HEK293 (cell line): Measurements from ENCODE around the gene KLHL29.

Experiments used
- CTCF ChIA-PET: fragments of 350-600 bp; formaldehyde crosslinking; extraction: SDS; loops from one replicate; lab custom pipeline; 2021; ENCODE audit warnings: antibody characterized with exemption; lab: Yijun Ruan, JAX
- POLR2A ChIA-PET: fragments of 300-600 bp; formaldehyde crosslinking; extraction: SDS; loops from one replicate; lab custom pipeline; 2020; ENCODE audit warnings: antibody characterized with exemption, inconsistent platforms; lab: Yijun Ruan, JAX
- H3K27ac ChIP-seq: fragments of 200-500 bp; sonication (Bioruptor generic); 2 replicates; pipeline ENCODE4 v1.5.1; 2014; ENCODE audit warnings: low read depth, low read length, control low read depth, inconsistent platforms; ENCODE audit errors: extremely low read depth
- H3K36me3 ChIP-seq, 2 experiments: fragments of 200-500 bp in 1 of 2; sonication (Bioruptor generic) in 1 of 2; 1 replicate in 1 of 2; 2 replicates in 1 of 2; pipeline ENCODE4 v1.5.1; 2014 to 2017; ENCODE audit warnings: inconsistent platforms in 2 of 2, low read length in 2 of 2; ENCODE audit not compliant: control insufficient read depth in 2 of 2, insufficient read depth in 1 of 2
- H3K4me1 ChIP-seq: fragments of 200-500 bp; sonication (Bioruptor generic); 2 replicates; pipeline ENCODE4 v1.5.1; 2014; ENCODE audit warnings: mild to moderate bottlenecking, low read length, inconsistent platforms; ENCODE audit not compliant: control insufficient read depth, insufficient read depth
- H3K4me3 ChIP-seq: 2 replicates; pipeline ENCODE4 v1.5.1; 2011; ENCODE audit warnings: low read depth, mild to moderate bottlenecking, control low read depth, low read length, moderate library complexity
- H3K9me3 ChIP-seq: fragments of 200-500 bp; sonication (Bioruptor generic); 2 replicates; pipeline ENCODE4 v1.5.1; 2014; ENCODE audit warnings: low read depth, low read length, inconsistent platforms; ENCODE audit not compliant: control insufficient read depth, insufficient read depth
- ATF2 ChIP-seq: fragments of 450-650 bp; formaldehyde crosslinking; IDR thresholded peaks from 2 replicates; pipeline ENCODE4 v1.5.1; 2016; ENCODE audit warnings: missing biosample characterization, missing genetic modification characterization, low read depth
- BCL6B ChIP-seq: fragments of 450-650 bp; formaldehyde crosslinking; IDR thresholded peaks from 2 replicates; pipeline ENCODE4 v1.5.1; 2017; ENCODE audit warnings: missing biosample characterization, missing genetic modification characterization
- FEZF1 ChIP-seq: fragments of 450-650 bp; formaldehyde crosslinking; IDR thresholded peaks from 2 replicates; pipeline ENCODE4 v1.5.1; 2016; ENCODE audit warnings: missing biosample characterization, missing genetic modification characterization
- GLI2 ChIP-seq: fragments of 450-650 bp; formaldehyde crosslinking; IDR thresholded peaks from 2 replicates; pipeline ENCODE4; 2017; ENCODE audit warnings: missing biosample characterization, missing genetic modification characterization, low read depth, borderline replicate concordance
- KLF16 ChIP-seq: fragments of 450-650 bp; formaldehyde crosslinking; IDR thresholded peaks from 2 replicates; pipeline ENCODE4 v1.5.1; 2017; ENCODE audit warnings: missing biosample characterization, missing genetic modification characterization
- PRDM1 ChIP-seq: fragments of 450-650 bp; formaldehyde crosslinking; IDR thresholded peaks from 2 replicates; pipeline ENCODE4; 2016; ENCODE audit warnings: missing biosample characterization, missing genetic modification characterization
- SALL2 ChIP-seq: fragments of 450-650 bp; formaldehyde crosslinking; IDR thresholded peaks from 2 replicates; pipeline ENCODE4 v1.5.0; 2017; ENCODE audit warnings: missing biosample characterization, mild to moderate bottlenecking, missing genetic modification characterization, borderline replicate concordance
- TCF7L2 ChIP-seq: IDR thresholded peaks from 2 replicates; pipeline ENCODE4 v1.6.1; 2011; ENCODE audit warnings: low read depth, mild to moderate bottlenecking, inconsistent platforms, low read length, moderate library complexity, borderline replicate concordance
- ZBTB48 ChIP-seq: fragments of 450-650 bp; formaldehyde crosslinking; IDR thresholded peaks from 2 replicates; pipeline ENCODE4 v1.5.1; 2016; ENCODE audit warnings: missing biosample characterization, missing genetic modification characterization
- ZIC2 ChIP-seq: fragments of 450-650 bp; formaldehyde crosslinking; IDR thresholded peaks from 2 replicates; pipeline ENCODE4 v1.5.1; 2016; ENCODE audit warnings: missing biosample characterization, missing genetic modification characterization
- ZNF121 ChIP-seq: fragments of 450-650 bp; formaldehyde crosslinking; IDR thresholded peaks from 2 replicates; pipeline ENCODE4 v1.5.1; 2016; ENCODE audit warnings: missing biosample characterization, missing genetic modification characterization
- ZNF146 ChIP-seq: fragments of 450-650 bp; formaldehyde crosslinking; IDR thresholded peaks from 2 replicates; pipeline ENCODE4 v1.5.1; 2016; ENCODE audit warnings: missing biosample characterization, missing genetic modification characterization
- ZNF155 ChIP-seq: fragments of 450-650 bp; formaldehyde crosslinking; IDR thresholded peaks from 2 replicates; pipeline ENCODE4 v1.5.1; 2016; ENCODE audit warnings: missing biosample characterization, missing genetic modification characterization
- ZNF169 ChIP-seq: fragments of 450-650 bp; formaldehyde crosslinking; IDR thresholded peaks from 2 replicates; pipeline ENCODE4 v1.5.1; 2016; ENCODE audit warnings: missing biosample characterization, missing genetic modification characterization
- ZNF175 ChIP-seq: fragments of 450-650 bp; formaldehyde crosslinking; IDR thresholded peaks from 2 replicates; pipeline ENCODE4 v1.5.1; 2016; ENCODE audit warnings: missing biosample characterization, missing genetic modification characterization
- ZNF274 ChIP-seq, 2 experiments: fragments of 200-500 bp in 1 of 2; fragments of 450-650 bp in 1 of 2; sonication (Bioruptor generic) in 1 of 2; formaldehyde crosslinking in 1 of 2; IDR thresholded peaks; 2 replicates each; pipeline versions ENCODE4 v1.5.1 to v1.6.1; 2014 to 2016; ENCODE audit warnings: borderline replicate concordance in 1 of 2, inconsistent platforms in 1 of 2, low read length in 1 of 2, missing biosample characterization in 1 of 2, missing genetic modification characterization in 1 of 2
- ZNF324 ChIP-seq: fragments of 450-650 bp; formaldehyde crosslinking; IDR thresholded peaks from 2 replicates; pipeline ENCODE4 v1.5.1; 2016; ENCODE audit warnings: missing biosample characterization, missing genetic modification characterization
- ZNF37A ChIP-seq: fragments of 450-650 bp; IDR thresholded peaks from 2 replicates; pipeline ENCODE4 v1.5.1; 2018; ENCODE audit warnings: missing biosample characterization, missing genetic modification characterization
- ZNF391 ChIP-seq: fragments of 450-650 bp; formaldehyde crosslinking; IDR thresholded peaks from 2 replicates; pipeline ENCODE4 v1.5.1; 2016; ENCODE audit warnings: low read depth, missing biosample characterization, missing genetic modification characterization, borderline replicate concordance
- ZNF48 ChIP-seq: fragments of 450-650 bp; formaldehyde crosslinking; IDR thresholded peaks from 2 replicates; pipeline ENCODE4 v1.5.1; 2016; ENCODE audit warnings: missing biosample characterization, missing genetic modification characterization
- ZNF544 ChIP-seq: fragments of 450-650 bp; formaldehyde crosslinking; IDR thresholded peaks from 2 replicates; pipeline ENCODE4 v1.5.0; 2017; ENCODE audit warnings: missing biosample characterization, missing genetic modification characterization
- ZNF623 ChIP-seq: fragments of 450-650 bp; formaldehyde crosslinking; IDR thresholded peaks from 2 replicates; pipeline ENCODE4 v1.5.1; 2016; ENCODE audit warnings: missing biosample characterization, missing genetic modification characterization
- ZNF624 ChIP-seq: fragments of 450-650 bp; formaldehyde crosslinking; IDR thresholded peaks from 2 replicates; pipeline ENCODE4 v1.5.1; 2017; ENCODE audit warnings: missing biosample characterization, missing genetic modification characterization
- ZNF830 ChIP-seq: fragments of 450-650 bp; IDR thresholded peaks from 2 replicates; pipeline ENCODE4 v1.5.0; 2018; ENCODE audit warnings: missing biosample characterization, missing genetic modification characterization, low read depth, mild to moderate bottlenecking, moderate library complexity
- ZSCAN23 ChIP-seq: fragments of 450-650 bp; formaldehyde crosslinking; IDR thresholded peaks from 2 replicates; pipeline ENCODE4 v1.5.1; 2016; ENCODE audit warnings: missing biosample characterization, missing genetic modification characterization
- ZSCAN30 ChIP-seq: fragments of 450-650 bp; IDR thresholded peaks from 2 replicates; pipeline ENCODE4 v1.5.1; 2018; ENCODE audit warnings: missing biosample characterization, mild to moderate bottlenecking, missing genetic modification characterization, moderate library complexity
- TF ChIP-seq, protein P1 (sequence below): fragments of 450-650 bp; formaldehyde crosslinking; IDR thresholded peaks from 2 replicates; pipeline ENCODE4 v1.5.1; 2016; ENCODE audit warnings: missing biosample characterization, missing genetic modification characterization
- TF ChIP-seq, protein P2 (sequence below): fragments of 450-650 bp; IDR thresholded peaks from 2 replicates; pipeline ENCODE4 v1.5.1; 2018; ENCODE audit warnings: missing biosample characterization, missing genetic modification characterization

The KLHL29 gene

DNA sequence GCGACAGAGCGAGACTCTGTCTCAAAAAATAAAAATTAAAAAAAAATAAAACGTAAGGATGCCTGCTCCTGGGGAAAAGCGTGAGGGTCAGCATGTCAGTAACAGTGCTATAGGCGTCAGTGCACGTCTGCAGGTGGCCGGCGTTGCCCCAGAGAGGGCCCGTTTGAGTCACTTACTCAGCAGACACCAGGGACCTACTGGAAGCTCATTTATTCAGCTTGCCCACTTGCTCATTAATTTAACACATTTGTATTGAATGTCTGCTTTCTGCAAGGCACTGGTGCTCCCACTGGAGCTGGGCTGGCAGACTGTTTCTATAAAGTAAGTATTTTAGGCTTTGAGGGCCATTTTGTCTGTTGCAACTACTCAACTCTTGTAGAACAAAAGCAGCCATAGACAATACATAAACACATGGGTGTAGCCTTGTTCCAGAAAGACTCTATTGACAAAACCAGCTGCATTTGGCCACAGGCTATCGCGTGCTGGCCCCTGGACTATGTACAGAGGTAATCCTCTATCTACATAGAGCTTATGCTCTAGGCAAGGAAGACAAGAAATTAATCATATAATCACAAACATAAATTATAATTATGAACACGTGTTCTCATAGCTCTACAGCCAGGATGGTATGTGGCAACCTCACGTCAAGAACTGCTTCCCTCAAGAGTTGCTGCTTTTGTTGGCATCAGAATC is 73.2 kb downstream of the KLHL29 start:
- POLR2A ChIA-PET: no interaction called here
- Histone ChIP-seq H3K9me3 (no peaks in the 10 kb centered on the region), H3K4me1 (peaks cover 5% of the 10 kb centered on the region; the same call in 1 of the 2 replicates), H3K36me3 (no peaks in the 10 kb centered on the region), H3K4me3 (no peak overlapping the region), H3K27ac (no peak overlapping the region)
- TF ChIP-seq TCF7L2: no peak
- no peak for TF ChIP-seq ZNF48
- TF ChIP-seq ZIC2 (tag by site-specific recombination): no peak
- TF ChIP-seq KLF16 (tag by site-specific recombination): no peak
- no peak for TF ChIP-seq ZSCAN30
- TF ChIP-seq ZNF175 (tag by site-specific recombination): no peak
- TF ChIP-seq, protein P1, sequence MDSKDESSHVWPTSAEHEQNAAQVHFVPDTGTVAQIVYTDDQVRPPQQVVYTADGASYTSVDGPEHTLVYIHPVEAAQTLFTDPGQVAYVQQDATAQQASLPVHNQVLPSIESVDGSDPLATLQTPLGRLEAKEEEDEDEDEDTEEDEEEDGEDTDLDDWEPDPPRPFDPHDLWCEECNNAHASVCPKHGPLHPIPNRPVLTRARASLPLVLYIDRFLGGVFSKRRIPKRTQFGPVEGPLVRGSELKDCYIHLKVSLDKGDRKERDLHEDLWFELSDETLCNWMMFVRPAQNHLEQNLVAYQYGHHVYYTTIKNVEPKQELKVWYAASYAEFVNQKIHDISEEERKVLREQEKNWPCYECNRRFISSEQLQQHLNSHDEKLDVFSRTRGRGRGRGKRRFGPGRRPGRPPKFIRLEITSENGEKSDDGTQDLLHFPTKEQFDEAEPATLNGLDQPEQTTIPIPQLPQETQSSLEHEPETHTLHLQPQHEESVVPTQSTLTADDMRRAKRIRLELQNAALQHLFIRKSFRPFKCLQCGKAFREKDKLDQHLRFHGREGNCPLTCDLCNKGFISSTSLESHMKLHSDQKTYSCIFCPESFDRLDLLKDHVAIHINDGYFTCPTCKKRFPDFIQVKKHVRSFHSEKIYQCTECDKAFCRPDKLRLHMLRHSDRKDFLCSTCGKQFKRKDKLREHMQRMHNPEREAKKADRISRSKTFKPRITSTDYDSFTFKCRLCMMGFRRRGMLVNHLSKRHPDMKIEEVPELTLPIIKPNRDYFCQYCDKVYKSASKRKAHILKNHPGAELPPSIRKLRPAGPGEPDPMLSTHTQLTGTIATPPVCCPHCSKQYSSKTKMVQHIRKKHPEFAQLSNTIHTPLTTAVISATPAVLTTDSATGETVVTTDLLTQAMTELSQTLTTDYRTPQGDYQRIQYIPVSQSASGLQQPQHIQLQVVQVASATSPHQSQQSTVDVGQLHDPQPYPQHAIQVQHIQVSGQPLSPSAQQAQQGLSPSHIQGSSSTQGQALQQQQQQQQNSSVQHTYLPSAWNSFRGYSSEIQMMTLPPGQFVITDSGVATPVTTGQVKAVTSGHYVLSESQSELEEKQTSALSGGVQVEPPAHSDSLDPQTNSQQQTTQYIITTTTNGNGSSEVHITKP (tag by site-specific recombination): no peak
- no peak for TF ChIP-seq SALL2 (tag by site-specific recombination)
- TF ChIP-seq PRDM1 (tag by site-specific recombination): no peak
- no peak for TF ChIP-seq ZBTB48
- TF ChIP-seq, protein P2, sequence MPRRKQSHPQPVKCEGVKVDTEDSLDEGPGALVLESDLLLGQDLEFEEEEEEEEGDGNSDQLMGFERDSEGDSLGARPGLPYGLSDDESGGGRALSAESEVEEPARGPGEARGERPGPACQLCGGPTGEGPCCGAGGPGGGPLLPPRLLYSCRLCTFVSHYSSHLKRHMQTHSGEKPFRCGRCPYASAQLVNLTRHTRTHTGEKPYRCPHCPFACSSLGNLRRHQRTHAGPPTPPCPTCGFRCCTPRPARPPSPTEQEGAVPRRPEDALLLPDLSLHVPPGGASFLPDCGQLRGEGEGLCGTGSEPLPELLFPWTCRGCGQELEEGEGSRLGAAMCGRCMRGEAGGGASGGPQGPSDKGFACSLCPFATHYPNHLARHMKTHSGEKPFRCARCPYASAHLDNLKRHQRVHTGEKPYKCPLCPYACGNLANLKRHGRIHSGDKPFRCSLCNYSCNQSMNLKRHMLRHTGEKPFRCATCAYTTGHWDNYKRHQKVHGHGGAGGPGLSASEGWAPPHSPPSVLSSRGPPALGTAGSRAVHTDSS (tag by site-specific recombination): no peak
- TF ChIP-seq ZNF169 (tag by site-specific recombination): no peak
- no peak for TF ChIP-seq ZNF274 (IDR thresholded peaks at IDR 0.05; ENCODE audit: low read length)
- no peak for TF ChIP-seq ZNF274 (tag by site-specific recombination; IDR thresholded peaks at IDR 0.05; ENCODE audit: borderline replicate concordance)
- CTCF ChIA-PET: interaction anchor here (0.7 kb wide), 1 partner anchor 428 kb away, joined by 4 read pairs; no protein-coding TSS in a partner anchor

GRCh38 chr2:23459032-23459431 is 74.1 kb downstream of the KLHL29 start:
- Histone ChIP-seq H3K36me3 (no peaks in the 10 kb centered on the region), H3K4me3 (no peak overlapping the region), H3K9me3 (no peaks in the 10 kb centered on the region), H3K4me1 (no peaks in the 10 kb centered on the region), H3K27ac (no peak overlapping the region)
- ChIA-PET CTCF (interaction anchor here (0.8 to 2.1 kb wide), 2 partner anchors 9 to 63 kb away, joined by 3 to 8 read pairs; no protein-coding TSS in a partner anchor), POLR2A (interaction anchor here (1.0 kb wide), 1 partner anchor 22 kb away, joined by 3 read pairs; no protein-coding TSS in a partner anchor)
- no peak for TF ChIP-seq BCL6B (tag by site-specific recombination)
- no peak for TF ChIP-seq ZNF37A (tag by site-specific recombination)
- TF ChIP-seq ZNF155: no peak
- no peak for TF ChIP-seq ZNF391
- TF ChIP-seq ZNF624 (tag by site-specific recombination): no peak
- TF ChIP-seq ZNF146 (tag by site-specific recombination): no peak
- no peak for TF ChIP-seq ZNF175 (tag by site-specific recombination)
- no peak for TF ChIP-seq ZNF324 (tag by site-specific recombination)
- TF ChIP-seq ZNF121 (tag by site-specific recombination): no peak
- no peak for TF ChIP-seq ZNF830 (tag by site-specific recombination)
- no peak for TF ChIP-seq ZNF623 (tag by site-specific recombination)
- no peak for TF ChIP-seq ZSCAN23 (tag by site-specific recombination)
- TF ChIP-seq ZNF544 (tag by site-specific recombination): no peak
- no peak for TF ChIP-seq GLI2 (tag by site-specific recombination)
- TF ChIP-seq TCF7L2: no peak
- TF ChIP-seq FEZF1 (tag by site-specific recombination): no peak
- TF ChIP-seq ATF2 (tag by site-specific recombination): no peak
